NOMO-1 treated with dmso at 0.1 percent for 144 hours (cell line): ENCODE results near the gene CRB2.

Experiments used
- DNase-seq: peaks from one replicate; lab custom pipeline; 2025; ENCODE audit not compliant: unreplicated experiment; lab: John Stamatoyannopoulos, UW

Gene CRB2

GRCh38 chr9:123361731-123362510 lies 5.9 kb downstream of the CRB2 start:
- DNase-seq = no peak

DNA sequence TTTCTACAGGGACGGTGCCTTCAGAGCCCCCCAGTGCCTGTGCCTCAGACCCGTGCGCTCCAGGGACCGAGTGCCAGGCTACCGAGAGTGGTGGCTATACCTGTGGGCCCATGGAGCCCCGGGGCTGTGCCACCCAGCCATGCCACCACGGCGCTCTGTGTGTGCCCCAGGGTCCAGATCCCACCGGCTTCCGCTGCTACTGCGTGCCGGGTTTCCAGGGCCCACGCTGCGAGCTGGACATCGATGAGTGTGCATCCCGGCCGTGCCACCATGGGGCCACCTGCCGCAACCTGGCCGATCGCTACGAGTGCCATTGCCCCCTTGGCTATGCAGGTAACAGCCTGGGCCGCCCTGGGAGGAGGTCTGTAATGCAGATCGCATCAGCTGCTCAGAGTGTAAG lies 6.9 kb downstream of the CRB2 start:
- no peak for DNase-seq

DNA sequence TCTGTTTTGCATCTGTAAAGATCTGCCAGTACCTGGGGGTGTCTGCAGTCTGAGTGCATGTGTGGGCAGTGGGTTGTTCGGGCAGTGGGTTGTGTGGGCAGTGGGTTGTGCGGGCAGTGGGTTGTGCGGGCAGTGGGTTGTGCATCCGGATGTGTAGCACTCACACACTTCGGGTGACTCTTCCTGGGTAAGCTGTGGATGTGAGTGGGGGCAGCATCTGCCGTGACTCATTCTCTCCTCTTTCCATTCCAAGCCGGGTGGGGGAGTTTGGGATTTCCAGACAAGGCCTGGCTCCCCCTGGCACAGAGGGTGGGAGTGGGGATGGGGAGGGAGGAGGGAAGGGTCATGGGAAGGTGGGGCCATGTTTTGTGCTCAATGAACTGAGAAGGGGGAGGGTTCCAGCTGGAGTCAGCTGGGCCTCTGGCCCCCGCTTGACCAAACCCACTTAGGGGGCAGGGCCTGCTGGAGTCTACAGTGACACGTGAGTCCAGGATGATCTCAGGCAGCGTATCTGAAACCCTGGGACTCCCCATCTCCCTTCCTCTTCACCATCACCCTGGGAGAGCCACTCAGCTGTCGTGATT lies 8.3 kb downstream of the CRB2 start:
- no peak for DNase-seq

DNA sequence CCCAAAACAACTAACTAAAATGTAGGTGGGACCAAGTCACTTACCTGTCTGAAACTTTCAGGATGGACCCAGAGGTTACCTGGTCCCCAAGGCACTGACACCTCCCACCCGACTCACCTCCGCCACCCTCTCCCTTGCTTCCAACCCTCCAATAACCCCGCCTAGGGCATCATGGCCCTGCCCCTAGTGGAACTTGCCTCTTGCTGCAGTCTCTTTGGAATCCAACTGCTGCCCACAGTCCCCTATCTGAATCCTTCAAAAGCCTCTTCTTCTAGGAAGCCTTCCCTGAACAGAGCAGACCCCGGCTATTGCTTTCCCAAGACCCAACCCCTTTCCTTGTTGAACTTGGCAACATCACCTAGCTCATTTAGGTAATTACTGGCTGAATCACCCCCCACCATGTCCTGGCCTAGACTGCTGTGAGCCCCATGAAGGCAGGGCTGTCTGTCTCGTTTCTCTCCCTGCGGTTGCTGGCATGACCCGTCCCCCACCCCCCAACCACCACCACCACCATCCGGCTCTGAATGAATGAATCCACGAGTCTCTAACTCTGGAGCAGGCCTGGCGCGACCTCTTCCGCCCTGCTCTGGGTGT lies 9.4 kb downstream of the CRB2 start:
- DNase-seq = no peak

DNA sequence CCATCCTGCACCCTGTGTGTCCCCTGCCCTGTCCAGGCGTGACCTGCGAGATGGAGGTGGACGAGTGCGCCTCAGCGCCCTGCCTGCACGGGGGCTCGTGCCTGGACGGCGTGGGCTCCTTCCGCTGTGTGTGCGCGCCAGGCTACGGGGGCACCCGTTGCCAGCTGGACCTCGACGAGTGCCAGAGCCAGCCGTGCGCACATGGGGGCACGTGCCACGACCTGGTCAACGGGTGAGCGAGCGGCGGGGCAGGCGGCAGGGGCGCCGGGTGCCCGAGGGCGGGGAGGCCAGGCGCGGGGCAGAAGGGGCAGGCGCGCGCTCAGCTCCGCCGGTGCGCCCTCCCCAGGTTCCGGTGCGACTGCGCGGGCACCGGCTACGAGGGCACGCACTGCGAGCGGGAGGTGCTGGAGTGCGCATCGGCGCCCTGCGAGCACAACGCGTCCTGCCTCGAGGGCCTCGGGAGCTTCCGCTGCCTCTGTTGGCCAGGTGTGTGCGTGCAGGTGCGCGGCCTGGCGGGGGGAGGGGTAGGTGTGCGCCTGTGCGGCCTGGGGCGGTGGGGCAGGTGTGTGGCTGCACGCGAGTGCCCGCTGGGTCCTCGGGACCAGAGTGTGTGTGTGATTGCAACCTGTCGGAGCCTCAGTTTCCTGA lies 10.0 kb downstream of the CRB2 start:
- no peak for DNase-seq

GRCh38 chr9:123368023-123368422 lies 12.0 kb downstream of the CRB2 start:
- no peak for DNase-seq

- DNase-seq = no peak
Measured at GRCh38 chr9:123368536-123369153, 12.6 kb downstream of the CRB2 start.

DNA sequence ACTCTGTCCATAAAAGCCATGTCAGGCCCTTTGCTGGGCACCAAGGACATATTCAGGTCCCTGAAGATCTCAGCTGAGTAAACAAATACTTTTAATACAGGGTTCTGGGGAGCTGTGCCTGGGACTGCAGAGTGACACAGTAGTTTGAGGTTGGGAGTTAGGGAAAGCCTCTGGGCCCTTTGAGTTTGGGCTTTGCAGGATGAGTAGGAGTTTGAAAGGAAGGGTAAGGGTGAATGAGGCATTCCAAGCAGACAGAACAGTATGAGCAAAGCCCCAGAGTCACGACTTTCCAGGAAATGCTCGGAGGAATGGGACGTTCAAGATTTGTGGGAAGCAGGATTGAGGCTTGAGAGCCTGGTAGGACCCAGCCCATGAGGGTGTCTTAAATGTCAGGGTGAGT lies 13.3 kb downstream of the CRB2 start:
- no peak for DNase-seq

- DNase-seq = no peak
Measured at GRCh38 chr9:123370108-123370507, 14.1 kb downstream of the CRB2 start.

GRCh38 chr9:123370526-123371227 lies 14.7 kb downstream of the CRB2 start:
- DNase-seq = no peak

- no peak for DNase-seq
Measured at GRCh38 chr9:123371228-123371584, 15.2 kb downstream of the CRB2 start.

- DNase-seq = no peak
Measured at GRCh38 chr9:123371805-123372590, 16.0 kb downstream of the CRB2 start.

DNA sequence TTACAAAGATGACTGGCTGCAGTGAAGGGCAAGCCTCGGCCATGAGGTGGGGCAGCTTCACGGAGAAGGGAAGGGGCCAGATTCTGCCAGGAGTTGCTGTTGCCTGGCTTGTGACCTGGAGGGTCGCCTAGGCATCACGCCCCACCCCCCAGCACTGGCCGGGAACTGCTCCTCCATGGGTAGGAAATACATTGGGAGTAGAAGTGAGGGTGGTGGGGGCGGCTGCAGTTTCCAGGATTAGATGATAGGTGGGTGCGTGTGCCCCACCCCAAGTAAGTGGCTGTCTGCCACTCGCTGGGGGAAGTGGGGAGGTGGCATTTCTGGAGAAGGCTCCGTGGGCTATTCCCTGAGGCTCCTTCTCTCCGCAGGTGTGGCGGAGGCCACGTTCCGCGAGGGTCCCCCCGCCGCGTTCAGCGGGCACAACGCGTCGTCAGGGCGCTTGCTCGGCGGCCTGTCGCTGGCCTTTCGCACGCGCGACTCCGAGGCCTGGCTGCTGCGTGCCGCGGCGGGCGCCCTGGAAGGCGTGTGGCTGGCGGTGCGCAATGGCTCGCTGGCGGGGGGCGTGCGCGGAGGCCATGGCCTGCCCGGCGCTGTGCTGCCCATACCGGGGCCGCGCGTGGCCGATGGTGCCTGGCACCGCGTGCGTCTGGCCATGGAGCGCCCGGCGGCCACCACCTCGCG lies 16.9 kb downstream of the CRB2 start:
- no peak for DNase-seq

GRCh38 chr9:123373447-123373923 lies 17.5 kb downstream of the CRB2 start:
- DNase-seq = no peak

DNA sequence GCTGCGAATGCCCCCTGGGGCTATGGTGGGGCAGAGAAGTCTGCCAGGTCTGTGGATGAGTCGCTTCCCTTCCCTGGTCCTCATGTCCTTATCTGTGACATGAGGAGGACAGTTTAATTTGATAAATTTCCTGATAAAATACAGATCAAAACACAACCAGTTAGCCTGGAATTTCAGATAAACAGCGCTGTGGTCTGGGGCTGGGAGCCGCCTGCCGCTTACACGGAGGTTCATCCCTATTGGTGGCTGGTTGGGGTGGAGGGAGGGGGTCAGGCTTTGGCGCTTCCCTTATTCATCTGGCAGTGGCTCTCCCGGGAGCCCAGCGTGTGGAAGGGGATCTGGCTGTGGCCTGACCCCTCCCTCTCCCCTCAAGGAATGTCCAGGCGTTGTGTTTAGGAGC lies 17.9 kb downstream of the CRB2 start:
- no peak for DNase-seq

DNA sequence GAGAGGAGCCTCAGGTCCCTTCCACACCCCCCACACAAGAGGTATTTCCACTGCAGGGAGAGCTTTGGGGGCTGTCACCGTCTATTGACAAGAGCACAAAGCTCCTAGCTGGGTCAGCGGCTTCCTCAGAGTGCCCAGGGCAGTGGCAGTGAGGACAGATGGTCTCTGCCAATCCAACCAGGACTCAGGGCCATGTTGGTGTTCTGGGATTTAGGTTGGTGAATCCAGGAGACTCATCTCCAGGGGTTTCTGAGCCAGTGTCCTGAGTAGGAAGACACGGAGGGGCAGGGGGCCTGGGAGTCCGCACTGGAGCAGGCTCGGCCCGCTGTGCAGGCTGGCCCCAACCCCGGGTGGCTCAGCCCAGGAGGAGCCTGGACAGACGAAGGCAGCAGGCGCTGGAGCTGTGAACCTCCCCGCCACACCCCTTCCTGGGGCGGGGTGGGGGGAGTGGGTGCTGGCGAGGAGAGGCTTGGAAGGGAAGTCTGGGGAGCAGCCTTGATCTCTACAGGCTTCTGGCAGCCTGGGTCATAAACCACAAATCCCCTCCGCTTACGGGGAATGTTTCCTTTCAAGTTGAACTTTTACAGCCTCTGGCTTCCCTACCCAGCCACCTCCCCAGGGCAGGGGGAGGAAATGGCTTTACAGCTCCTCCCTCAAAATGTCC lies 19.6 kb downstream of the CRB2 start:
- no peak for DNase-seq

DNA sequence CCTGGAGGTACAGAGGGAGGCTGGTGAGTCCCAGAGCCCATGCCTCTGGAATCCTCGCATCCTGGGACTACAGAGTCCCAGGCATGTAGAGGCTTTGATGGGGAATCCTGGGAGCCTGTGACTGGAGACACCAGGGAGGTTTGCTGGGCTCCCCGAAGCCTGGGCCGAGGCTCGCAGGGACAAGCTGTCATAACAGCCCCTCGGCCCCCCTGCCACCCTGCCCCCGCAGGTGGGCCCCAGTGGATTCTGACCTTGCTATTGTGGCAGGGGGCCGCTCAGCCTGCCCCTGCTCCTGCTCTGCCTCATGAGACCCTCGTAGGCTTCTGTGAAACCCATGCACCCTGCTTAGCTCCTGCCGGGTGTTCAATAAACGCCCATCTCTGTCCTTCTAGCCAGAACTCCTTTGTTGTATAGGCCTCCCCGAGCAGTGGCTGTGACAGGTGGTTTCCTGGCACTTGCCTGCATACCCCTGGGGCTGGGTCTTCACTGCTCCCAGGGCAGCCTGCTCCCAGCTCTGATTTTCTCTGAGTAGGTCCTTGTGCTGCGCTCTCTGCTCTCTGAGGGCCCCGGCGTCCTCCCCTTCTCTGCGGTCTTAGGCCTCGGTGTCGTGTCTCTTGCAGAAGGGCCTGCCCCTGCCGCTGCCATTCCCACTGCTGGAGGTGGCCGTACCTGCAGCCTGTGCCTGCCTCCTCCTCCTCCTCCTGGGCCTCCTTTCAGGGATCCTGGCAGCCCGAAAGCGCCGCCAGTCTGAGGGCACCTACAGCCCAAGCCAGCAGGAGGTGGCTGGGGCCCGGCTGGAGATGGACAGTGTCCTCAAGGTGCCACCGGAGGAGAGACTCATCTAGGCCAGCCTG lies 20.4 kb downstream of the CRB2 start:
- DNase-seq = no peak
